Posterior vena cava (tissue), 2 donors: ENCODE measurements around the gene TTLL3. TPM values are rescaled to one million over a fixed set of nuclear protein-coding genes. Genes with fewer than 3 reads are reported as not detected.

Experiments
- DNase-seq: peaks from one replicate; pipeline ENCODE4 v3.0.0-alpha.2; 2020; ENCODE audit warnings: low spot score
- intact Hi-C, 2 donors: fragments of 100-400 bp; cut with DNase I; formaldehyde crosslinking; loops; one replicate each; pipeline versions ENCODE4 v1.14.1 to v1.14.2; 2022 to 2023
- total RNA-seq, 2 donors: library from RNA; stranded (reverse); fragmentation: NEBNext Ultra II Directional; extraction: Animal tissue kit (Norgen Biotek cat#: 25700); gene quantifications; one replicate each; pipeline ENCODE4 v1.2.1, GENCODE V29; 2021
- donor health status: DM: yes; HTN: yes; CAD: no.
- donor health status: DM: yes; HTN: yes; CAD: no.

Gene TTLL3
- total RNA-seq, 2 donors from 2014 or later: 24.9 to 44.4 TPM

DNA sequence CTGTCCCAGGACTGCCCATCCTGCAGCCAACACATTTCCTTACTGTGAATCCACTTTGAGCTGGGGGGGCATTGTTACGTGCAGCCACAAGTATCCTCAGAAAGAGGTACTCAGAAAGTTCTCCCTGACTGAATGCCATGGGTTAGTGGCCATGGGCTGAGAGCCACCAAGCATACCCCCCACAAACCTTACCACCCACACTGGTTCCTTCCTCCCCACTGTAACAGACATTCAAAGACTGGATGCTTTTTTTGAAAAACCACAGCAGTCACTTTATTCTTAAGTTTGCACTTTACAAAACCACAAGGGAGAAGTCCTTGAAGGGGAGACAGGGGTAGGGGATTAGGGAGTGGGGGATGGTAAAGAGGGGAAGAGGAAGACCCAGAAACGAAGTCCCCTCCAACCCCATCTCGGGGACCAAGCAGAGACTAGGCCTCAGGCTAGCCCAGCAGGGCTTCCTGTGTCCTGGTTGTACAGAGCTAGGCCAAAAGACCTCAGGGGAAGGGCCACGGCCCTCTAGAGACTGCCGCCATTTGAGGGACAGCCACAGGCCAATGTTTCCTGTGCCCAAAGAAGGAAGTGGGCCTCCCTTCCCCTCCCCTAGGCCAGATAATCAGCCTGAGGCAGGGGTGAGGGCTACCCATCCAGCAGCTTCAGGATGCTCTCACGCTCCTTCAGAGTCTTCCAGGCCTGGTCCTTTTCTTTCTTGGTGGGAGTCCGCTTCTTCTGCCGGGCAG is 30.2 kb upstream of the TTLL3 start:
- no peak for DNase-seq
- intact Hi-C loops: no loop called here

DNA sequence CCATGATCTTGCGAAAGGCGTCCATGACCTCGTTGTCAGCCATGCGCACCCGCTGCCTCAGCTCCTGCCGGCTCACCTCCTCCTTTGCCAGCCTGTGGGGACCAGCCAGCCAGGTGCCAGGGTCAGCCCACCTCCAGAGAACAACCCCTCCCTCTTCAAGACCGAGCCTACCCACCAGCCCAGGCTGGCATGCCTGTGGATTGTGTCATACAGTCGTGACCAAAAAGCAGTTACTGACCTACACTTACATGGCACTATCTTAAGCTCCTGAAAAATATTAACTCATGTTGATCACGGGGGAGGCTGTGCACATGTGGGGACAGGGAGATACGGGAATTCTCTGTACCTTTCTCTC is 29.6 kb upstream of the TTLL3 start:
- DNase-seq: no peak
- intact Hi-C loops: no loop called here

DNA sequence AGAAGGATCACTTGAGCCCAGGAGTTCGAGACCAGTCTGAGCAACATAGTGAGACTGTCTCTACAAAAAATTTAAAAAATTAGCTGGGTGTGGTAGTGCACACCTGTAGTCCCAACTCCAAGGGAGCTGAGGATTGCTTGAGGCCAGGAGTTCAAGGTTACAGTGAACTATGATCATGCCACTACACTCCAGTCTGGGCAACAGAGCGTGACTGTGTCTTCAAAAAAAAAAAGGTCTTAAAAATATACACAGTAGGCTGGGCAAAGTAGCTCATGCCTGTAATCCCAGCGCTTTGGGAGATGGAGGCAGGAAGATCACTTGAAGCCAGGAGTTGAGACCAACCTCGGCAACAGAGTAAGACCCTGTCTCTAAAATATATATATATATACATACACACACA is 29.2 kb upstream of the TTLL3 start:
- intact Hi-C loops: no loop called here
- no peak for DNase-seq

DNA sequence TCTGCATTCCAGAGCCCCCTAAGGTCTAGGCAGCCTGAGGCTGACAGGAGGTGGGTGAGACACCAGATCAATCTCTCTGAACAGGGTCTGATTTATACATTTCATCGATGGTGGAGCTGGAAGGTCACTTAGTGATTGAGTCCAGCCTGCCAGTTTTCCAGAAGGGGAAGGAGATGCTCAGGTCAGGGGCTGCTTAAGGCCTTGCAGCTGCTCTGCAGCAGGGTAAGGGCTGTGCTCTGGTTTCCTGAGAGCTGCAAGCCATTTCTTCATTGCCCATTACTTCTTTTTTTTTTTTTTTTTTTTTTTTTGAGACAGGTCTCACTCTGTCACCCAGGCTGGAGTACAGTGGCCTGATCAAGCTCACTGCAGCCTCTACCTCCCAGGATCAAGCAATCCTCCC is 28.5 kb upstream of the TTLL3 start:
- DNase-seq: no peak
- intact Hi-C loops: no loop called here

DNA sequence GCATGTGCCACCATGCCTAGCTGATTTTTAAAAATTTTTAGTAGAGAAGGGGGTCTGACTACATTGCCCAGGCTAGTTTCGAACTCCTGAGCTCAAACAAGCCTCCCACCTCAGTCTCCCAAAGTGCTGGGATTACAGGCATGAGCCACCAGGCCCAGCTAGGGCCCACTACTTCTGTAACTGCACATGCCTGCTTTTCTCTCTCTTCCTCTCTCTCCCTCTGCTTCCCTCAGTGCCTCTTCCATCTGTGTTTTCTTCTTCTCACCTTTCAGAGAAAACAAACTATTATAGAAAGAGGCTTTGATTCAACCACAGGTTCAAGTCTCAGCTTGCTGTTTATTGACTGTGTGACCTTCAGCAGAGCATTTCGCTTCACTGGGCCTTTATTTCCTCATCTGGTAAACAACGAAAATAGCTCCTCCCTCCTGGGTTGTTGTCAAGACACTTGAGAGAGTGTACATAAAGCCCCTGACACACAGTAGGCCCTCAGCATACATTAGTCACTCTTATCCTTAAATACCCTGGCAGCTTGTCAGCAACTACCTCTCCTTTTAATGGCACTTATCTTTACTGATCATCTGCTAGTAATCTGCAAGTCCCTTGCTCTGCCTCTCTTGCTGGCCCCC is 28.0 kb upstream of the TTLL3 start:
- intact Hi-C loops: no loop called here
- no peak for DNase-seq

DNA sequence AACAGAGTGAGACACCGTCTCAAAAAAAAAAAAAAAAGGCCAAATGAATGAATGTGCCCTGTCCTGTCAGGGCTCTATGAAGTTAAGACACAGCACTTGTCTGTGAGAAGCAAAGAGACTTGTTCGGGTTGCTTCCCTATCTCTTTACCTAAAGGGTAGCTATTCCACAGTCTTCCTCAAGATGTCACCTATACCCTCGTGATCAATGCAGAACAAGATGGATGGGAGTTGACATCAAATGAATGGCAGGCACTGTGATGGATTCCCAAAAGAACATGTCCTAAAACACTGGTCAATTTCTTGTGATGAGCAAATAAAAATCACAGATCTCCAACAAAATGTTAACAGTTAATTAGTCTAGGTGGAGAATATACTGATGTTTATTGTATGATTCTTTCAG is 27.3 kb upstream of the TTLL3 start:
- intact Hi-C loops: no loop called here
- DNase-seq: no peak

DNA sequence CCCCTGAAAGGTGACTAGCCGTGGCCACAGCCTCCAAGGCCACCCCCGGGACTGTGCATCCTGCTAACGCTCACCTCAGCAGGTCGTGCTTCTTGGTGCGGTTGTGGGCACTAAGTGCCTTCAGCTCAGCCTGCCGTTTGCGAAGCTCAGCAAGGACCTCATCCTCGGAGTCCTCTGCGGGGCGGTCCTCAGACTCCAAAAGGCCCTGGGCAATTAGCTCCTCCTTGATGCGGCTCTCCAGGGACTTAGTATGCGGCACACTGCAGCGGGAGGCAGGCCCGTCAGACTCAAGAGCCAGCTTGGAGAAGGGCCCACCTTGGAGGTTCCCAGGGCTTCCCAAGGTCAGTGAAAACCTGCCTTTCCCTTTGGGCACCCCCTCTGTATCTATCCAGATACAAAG is 26.1 kb upstream of the TTLL3 start:
- intact Hi-C loops: no loop called here
- no peak for DNase-seq

DNA sequence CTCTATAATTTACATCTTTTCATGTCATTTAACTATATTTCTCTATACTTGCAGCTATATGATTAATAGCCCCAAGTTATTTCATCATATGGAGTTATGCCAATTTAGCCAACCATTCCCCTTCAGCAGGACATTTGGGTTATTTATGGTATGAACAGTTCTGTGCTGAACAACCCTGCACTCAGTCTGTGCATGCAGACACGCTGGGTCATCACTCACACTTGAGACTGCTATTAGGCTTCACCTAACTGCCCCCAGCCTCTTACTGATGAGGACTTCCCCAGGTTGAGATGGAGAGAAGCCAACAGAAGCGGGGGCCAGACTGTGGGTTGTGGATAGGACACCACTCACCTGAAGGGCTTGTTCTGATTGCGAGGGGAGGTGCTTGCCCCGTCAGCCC is 25.1 kb upstream of the TTLL3 start:
- intact Hi-C loops: no loop called here
- no peak for DNase-seq

DNA sequence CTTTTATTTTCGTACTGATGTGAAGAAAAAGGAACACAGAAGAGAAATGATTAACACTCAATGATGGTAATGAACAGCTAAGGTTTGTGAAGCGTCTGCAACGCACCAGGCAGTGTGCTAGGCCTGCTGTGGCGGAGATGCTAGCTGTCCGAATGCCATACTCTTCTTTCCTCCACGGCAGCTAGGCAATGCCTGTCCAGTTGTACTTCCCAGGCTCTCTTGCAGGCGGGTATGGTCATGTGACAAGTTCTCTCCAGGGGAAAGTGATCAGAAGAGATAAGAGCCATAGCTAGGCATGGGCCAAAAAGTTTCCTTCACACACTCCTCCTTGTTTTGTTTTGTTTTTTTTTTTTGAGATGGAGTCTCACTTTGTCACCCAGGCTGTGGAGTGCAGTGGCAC is 24.5 kb upstream of the TTLL3 start:
- intact Hi-C loops: no loop called here
- no peak for DNase-seq

DNA sequence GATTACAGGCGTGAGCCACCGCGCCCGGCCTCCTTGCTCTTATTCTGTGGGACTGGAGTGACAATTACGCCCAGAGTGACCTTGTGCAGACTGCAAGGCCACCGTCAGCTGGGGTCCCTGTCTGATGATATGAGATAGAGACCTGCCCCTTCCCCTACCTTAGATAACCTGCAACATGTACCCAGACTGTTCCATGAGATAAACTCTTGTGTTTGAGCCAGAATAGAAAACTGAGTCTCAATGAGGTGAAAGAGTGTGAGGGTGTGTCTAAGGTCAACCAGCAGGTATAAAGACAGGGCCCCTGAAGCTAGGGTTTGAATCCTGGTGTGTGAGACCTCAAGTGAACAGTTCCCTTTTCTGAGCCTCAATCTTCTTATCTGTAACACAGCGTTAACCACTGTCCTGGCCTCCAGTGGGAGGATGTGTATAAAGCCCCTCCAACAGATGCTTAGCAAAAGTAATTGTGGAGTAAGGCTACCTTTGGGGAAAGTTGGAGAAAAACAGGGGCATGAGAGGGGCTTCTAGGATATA is 23.8 kb upstream of the TTLL3 start:
- intact Hi-C loops: no loop called here
- DNase-seq: no peak

DNA sequence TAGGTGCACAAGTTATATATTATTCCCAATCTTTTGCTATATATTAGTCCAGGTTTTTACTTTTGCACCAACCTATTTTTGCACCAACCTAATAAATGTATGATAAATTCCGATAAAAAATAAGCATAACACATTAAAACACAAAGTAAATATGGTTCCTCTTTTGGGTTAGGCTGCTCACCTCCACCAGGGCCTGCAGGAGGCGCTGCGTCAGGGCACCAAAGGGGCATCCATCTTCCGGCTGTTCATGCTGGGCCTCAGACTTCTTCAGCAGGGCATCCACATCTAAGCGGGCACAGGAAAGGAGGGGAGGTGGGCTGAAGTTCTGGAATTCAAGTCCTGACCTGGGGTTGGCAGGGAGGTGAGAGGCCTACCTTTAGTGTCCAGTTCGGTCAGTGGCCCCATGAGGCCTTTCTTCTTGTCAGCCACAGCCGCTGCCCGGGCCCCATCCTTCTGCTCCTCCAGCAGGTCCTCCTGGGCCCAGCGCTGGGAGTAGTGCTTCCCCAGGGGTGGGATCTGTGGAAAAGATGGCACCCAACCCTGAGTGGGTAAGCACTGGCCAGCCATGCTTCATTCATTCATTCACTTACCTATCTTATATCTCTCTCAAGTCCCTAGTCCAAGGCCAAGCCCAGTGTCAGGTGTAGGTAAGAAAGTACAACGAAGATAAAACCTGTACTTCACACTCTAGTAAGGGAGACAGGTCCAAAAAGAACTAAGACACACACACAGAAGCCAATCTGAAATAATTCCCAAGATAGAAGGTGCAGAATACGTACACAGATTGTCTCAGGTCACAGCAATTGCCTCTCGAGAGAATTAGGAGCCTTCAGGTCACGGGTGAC is 23.0 kb upstream of the TTLL3 start:
- no peak for DNase-seq
- intact Hi-C loops: no loop called here

DNA sequence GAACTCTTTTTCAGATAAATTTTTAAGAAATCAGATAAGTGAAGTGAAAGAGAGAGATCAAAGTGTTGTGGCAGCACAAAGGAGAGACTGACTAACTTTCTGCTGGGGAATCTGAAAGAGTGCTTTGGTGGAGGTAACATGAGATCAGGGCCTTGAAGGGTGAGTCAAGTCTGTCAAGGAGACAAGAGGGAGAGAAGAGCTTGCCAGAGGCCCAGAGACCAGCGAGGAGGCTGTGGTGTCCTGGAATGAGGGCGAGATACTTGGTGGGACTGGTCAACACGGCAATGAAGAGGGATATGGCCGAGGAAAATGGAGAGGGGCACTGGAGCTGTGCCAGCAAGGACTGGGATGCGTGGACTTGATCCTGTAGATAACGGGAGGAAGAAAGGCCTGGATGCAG is 22.3 kb upstream of the TTLL3 start:
- intact Hi-C loops: no loop called here
- DNase-seq: no peak

DNA sequence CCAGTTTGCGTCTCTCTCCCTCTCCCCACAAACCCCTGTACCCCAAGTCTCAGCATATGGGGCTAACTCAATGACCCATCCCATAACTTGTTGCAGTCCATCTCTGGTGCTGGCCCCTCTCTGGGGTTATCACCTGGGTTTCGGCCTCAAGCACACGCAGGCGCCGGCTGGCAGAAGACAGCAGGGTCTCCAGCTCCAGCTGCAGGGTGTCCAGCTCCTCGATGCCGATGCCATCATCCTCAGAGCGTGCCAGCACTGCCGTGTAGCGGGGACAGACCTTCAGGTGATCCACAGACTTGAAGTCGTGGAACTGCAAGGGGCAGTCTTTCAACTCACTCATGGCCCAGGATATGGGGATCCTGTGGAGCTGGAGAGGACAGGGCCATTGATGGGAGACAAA is 18.9 kb upstream of the TTLL3 start:
- intact Hi-C loops: no loop called here
- no peak for DNase-seq

DNA sequence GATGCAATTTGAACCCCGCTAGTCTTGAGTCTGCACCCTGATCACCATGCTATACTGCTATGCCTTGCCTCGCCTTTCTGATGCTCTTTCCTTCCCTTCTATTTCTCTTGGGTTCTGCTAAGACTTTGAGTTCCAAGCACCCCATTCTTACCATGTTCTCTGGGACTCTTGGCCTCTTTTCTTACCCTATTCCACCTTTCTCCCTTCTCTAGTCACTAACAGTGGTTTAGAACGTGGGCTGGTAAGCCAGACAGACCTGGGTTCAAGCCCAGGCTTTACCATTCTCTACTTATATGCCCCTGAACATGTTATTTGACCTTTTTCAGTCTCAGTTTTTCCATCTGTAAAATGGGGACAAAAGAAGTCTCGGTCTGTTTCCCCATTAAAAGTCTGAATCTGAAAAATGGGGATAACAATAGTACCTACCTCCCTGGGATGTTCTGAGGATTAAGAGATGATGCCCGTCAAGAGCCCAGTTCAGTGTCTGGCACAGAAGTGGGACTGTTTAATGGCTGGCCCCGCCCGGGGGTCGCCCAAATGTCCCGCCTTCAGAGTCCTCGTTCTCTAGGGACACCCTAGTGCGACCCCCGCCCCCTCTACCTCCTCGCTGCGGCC is 18.2 kb upstream of the TTLL3 start:
- intact Hi-C loops: no loop called here
- DNase-seq: no peak

DNA sequence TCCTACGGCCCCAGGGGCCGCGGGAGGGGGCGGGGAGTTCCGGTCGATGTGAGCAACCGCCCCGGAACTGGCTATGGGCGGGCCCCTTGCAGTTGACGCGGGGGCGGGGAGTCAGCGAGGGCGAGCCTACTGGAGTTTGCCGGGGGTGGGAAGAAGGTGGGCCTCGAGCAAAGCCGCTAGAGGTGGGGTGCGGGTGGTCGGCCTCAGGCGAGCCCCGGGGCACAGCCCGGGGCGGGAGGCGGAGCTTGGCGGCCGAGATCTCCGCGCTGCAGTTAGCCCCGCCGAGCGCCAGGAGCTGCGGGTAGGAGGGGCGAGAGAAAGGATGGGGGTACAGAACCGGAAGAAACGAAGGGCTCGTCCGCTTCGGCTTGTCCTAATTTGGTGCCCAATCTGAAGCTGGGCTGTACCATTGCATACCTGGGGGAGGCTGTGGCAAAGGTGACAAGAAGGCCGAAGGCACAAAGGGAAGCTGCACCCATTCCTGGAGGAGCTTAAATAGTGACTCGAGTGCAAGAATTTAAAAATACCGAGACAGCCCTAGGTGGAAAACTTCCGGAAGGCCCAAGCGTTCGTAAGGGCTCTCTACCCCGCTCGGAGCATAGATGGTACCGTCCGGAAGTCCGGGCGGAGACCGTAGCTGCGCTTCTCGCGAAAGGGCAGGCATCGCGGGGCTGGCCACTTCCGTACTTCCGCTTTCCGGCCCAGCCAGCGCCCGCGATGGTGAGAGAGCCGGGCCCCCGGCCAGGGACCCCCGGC is 17.5 kb upstream of the TTLL3 start, which contains the start of the genes ARPC4 and TADA3:
Gene ARPC4 (plus strand): TSS at position 678 of the 756 bp plus-strand sequence. CDS start 40 bp downstream, at position 718.
Gene TADA3 (minus strand): TSS at position 69 of the 756 bp plus-strand sequence. CDS start 1,007 bp downstream, outside the sequence.
- DNase-seq: peak; percentile 98
- intact Hi-C loops: no loop called here

DNA sequence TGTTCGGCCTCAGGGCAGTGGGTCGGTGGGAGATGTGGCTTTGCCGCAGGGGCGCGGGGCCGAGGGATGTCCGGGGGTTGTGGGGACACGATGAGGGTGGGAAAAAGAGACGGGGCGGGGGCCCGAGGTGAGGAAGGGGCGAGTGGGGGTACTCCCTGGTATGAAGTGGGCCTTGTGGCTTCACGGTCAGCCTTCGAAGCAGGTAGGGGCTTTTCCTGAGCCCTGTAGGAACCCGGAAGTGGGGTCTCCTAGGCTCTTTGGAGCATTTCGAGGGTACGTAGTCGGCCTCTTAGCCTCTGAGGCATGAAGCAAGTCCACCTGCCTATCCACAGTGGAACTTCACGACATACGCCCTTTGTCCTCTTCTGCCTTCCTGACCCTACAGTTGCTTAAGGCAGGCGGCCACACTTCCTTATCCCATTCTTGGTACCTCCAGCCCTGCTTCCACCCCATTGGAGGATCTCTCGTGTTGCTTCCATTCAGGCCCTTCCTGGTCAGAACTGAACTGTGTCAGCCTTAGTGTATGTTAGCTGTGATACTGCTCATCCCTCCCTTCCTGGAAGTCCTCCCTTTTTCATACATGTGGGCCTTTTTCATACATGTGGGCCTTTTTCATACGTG is 16.8 kb upstream of the TTLL3 start:
- intact Hi-C loops: no loop called here
- DNase-seq: no peak

DNA sequence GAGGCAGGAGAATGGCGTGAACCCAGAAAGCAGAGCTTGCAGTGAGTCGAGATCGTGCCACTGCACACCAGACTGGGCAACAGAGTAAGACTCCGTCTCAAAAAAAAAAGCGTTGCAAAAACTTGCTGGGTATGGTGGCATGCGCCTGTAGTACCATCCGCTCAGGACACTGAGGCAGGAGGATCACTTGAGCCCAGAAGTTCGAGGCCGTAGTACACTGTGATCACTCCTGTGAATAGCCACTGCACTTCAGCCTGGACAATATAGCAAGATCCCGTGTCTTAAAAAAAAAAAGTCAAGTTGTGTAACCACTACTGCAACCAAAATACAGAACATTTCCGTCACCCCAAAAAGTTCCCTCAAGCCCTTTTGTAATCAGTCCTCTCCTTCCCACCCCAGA is 15.7 kb upstream of the TTLL3 start:
- intact Hi-C loops: no loop called here

DNA sequence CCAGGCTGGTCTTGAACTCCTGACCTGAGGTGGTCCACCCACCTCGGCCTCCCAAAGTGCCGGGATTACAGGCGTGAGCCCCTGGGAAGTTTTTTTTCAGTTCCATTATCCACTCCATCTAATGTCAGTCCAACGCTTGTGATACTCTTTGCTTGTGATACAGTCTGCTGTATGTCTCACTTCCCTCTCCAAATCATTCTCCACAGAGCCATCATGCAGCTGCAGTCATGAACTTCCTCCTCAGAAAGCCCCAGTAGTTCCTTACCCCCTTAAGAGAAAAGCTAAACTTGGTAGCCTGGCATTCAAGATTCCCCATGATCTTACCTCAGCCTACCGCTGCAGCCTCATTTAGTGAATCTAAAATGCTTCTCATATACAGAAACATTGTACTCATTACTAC is 14.9 kb upstream of the TTLL3 start:
- no peak for DNase-seq
- intact Hi-C loops: no loop called here

More for the DNA sequence above, 15.7 kb upstream of the TTLL3 start:
- DNase-seq: no peak
